Neuronal stem cell (in vitro differentiated cells): ENCODE measurements around the gene SLX4IP.

Source experiments
- DNase-seq: peaks from one replicate; pipeline ENCODE4 v3.0.0-alpha.2; 2013; ENCODE audit warnings: low spot score
- H2AFZ ChIP-seq: one replicate; pipeline ENCODE4 v1.6.1; 2013; ENCODE audit warnings: mild to moderate bottlenecking, low read length, inconsistent platforms
- H2AK5ac ChIP-seq: 2 replicates; pipeline ENCODE4 v1.6.1; 2013; ENCODE audit warnings: low read depth, mild to moderate bottlenecking, inconsistent platforms, low read length, moderate library complexity, mixed read lengths
- H2BK120ac ChIP-seq: 2 replicates; pipeline ENCODE4 v1.6.1; 2013; ENCODE audit warnings: low read depth, mild to moderate bottlenecking, inconsistent platforms, low read length, moderate library complexity, mixed read lengths
- H2BK12ac ChIP-seq: one replicate; pipeline ENCODE4 v1.6.1; 2013; ENCODE audit warnings: low read length, inconsistent platforms
- H2BK15ac ChIP-seq: 2 replicates; pipeline ENCODE4 v1.6.1; 2013; ENCODE audit warnings: mild to moderate bottlenecking, low read length, inconsistent platforms, mixed read lengths
- H2BK5ac ChIP-seq: one replicate; pipeline ENCODE4 v1.6.1; 2013; ENCODE audit warnings: inconsistent platforms, mild to moderate bottlenecking, low read length, moderate library complexity
- H3K14ac ChIP-seq: one replicate; pipeline ENCODE4 v1.6.1; 2013; ENCODE audit warnings: low read length, inconsistent platforms
- H3K18ac ChIP-seq: 2 replicates; pipeline ENCODE4 v1.6.1; 2013; ENCODE audit warnings: low read length, inconsistent platforms
- H3K23ac ChIP-seq: 2 replicates; pipeline ENCODE4 v1.6.1; 2013; ENCODE audit warnings: low read depth, mild to moderate bottlenecking, mixed read lengths, low read length, inconsistent platforms; ENCODE audit not compliant: poor library complexity
- H3K27ac ChIP-seq: replicated peaks from 3 replicates; pipeline ENCODE4 v1.5.1; 2013; ENCODE audit warnings: low read length, inconsistent platforms
- H3K27me3 ChIP-seq, 3 experiments: 2 replicates each; pipeline ENCODE4 v1.6.1; 2013; ENCODE audit warnings: low read length in 3 of 3, mild to moderate bottlenecking in 2 of 3, inconsistent platforms in 1 of 3, low read depth in 1 of 3, mixed read lengths in 1 of 3, moderate library complexity in 1 of 3; ENCODE audit not compliant: control insufficient read depth in 3 of 3, insufficient read depth in 3 of 3
- H3K36me3 ChIP-seq, 2 donors: replicated peaks in 1 of 2; 2 replicates each; pipeline ENCODE4 v1.6.1; 2013; ENCODE audit warnings: low read length in 2 of 2; ENCODE audit not compliant: control insufficient read depth in 2 of 2, insufficient read depth in 2 of 2
- H3K4ac ChIP-seq: 2 replicates; pipeline ENCODE4 v1.6.1; 2013; ENCODE audit warnings: inconsistent platforms, mild to moderate bottlenecking, low read length, moderate library complexity
- H3K4me1 ChIP-seq, 2 donors: 1 replicate in 1 of 2; 2 replicates in 1 of 2; pipeline ENCODE4 v1.6.1; 2013; ENCODE audit warnings: low read length in 2 of 2, low read depth in 1 of 2; ENCODE audit not compliant: control insufficient read depth in 2 of 2, insufficient read depth in 1 of 2
- H3K4me2 ChIP-seq: one replicate; pipeline ENCODE4 v1.6.1; 2013; ENCODE audit warnings: mild to moderate bottlenecking, low read length, inconsistent platforms; ENCODE audit not compliant: insufficient read depth, poor library complexity, severe bottlenecking
- H3K4me3 ChIP-seq, 2 donors: 2 replicates each; pipeline ENCODE4 v1.5.1; 2013; ENCODE audit warnings: low read length in 2 of 2, mild to moderate bottlenecking in 2 of 2, inconsistent platforms in 1 of 2, moderate library complexity in 1 of 2
- H3K79me1 ChIP-seq: one replicate; pipeline ENCODE4 v1.6.1; 2013; ENCODE audit warnings: low read depth, mild to moderate bottlenecking, inconsistent platforms, low read length, moderate library complexity
- H3K9ac ChIP-seq: one replicate; pipeline ENCODE4 v1.6.1; 2013; ENCODE audit warnings: mild to moderate bottlenecking, low read depth, low read length, inconsistent platforms; ENCODE audit not compliant: poor library complexity
- H3K9me3 ChIP-seq, 2 donors: replicated peaks in 1 of 2; 2 replicates each; pipeline versions ENCODE3 to v1.6.1; 2013; ENCODE audit warnings: low read length in 2 of 2, mild to moderate bottlenecking in 2 of 2, inconsistent platforms in 1 of 2, low read depth in 1 of 2, mixed read lengths in 1 of 2, moderate library complexity in 1 of 2; ENCODE audit not compliant: control insufficient read depth in 2 of 2, insufficient read depth in 1 of 2
- H4K8ac ChIP-seq: one replicate; pipeline ENCODE4 v1.6.1; 2013; ENCODE audit warnings: low read depth, mild to moderate bottlenecking, inconsistent platforms, low read length, moderate library complexity
- H4K91ac ChIP-seq: one replicate; pipeline ENCODE4 v1.6.1; 2013; ENCODE audit warnings: low read length, low read depth, mild to moderate bottlenecking, inconsistent platforms; ENCODE audit not compliant: poor library complexity
- WGBS, 2 donors: extraction: QIAGEN DNeasy Blood & Tissue Kit; methylation state at CpG; one replicate each; pipeline ENCODE4 v1.1.7; 2013; ENCODE audit warnings: missing lambda C conversion rate in 2 of 2, mixed read lengths in 1 of 2; ENCODE audit not compliant: insufficient read length in 2 of 2, insufficient replicate concordance in 1 of 2; ENCODE audit errors: extremely low coverage in 2 of 2; 5-methylcytosine and 5-hydroxymethylcytosine counted together

SLX4IP gene

GRCh38 chr20:10595985-10596384 lies 160.9 kb downstream of the SLX4IP start:
- Histone ChIP-seq H3K9me3 (no peaks in the 10 kb centered on the region), H3K4me1 (peaks cover 0 to 3% of the 10 kb centered on the region in 2 donors), H3K18ac (no peak overlapping the region), H3K4me3 (no peak overlapping the region), H3K23ac (no peak overlapping the region), H4K91ac (no peak overlapping the region), H2AK5ac (no peak overlapping the region), H3K27ac (no peak overlapping the region), H2BK15ac (no peak overlapping the region), H3K27me3 (no peaks in the 10 kb centered on the region), H2AFZ (no peak overlapping the region), H2BK120ac (no peak overlapping the region), H3K4me2 (no peak overlapping the region), H3K9ac (no peak overlapping the region), H3K79me1 (no peaks in the 10 kb centered on the region), H3K4ac (no peak overlapping the region), H3K36me3 (no peaks in the 10 kb centered on the region), H3K14ac (no peak overlapping the region), H4K8ac (no peak overlapping the region), H2BK12ac (no peak overlapping the region), H2BK5ac (no peak overlapping the region)
- no peak for DNase-seq
- WGBS, 2 donors = no CpG with 5 or more reads among the region's 3 CpGs

DNA sequence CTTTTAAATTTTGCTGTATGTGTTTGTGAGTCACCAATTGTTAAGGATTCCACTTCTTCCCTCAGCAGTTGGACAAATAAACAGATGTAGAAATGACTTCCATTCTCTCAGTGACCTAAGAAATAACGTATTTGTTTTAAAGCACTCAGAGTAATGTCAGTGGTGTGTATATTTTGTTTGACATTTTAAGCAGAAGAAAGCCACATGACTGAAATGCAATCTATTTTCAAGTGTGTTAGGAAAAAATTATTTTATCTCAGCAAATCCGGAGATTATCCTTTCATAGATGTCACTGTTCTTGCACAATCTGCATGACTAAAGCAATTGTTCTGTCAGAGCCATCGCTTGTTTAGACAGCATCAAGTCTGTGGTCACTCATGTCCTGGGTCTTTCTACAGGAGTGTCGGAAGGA lies 161.6 kb downstream of the SLX4IP start:
- H3K23ac ChIP-seq = no peak overlapping the region
- no peak overlapping the region for H2BK12ac ChIP-seq
- no peak overlapping the region for H3K18ac ChIP-seq
- no peak overlapping the region for H3K4ac ChIP-seq
- peaks cover 0 to 3% of the 10 kb centered on the region in 2 donors for H3K4me1 ChIP-seq
- peaks cover 0 to 4% of the 10 kb centered on the region in 2 donors for H3K36me3 ChIP-seq
- no peaks in the 10 kb centered on the region for H3K9me3 ChIP-seq
- H3K27ac ChIP-seq = no peak overlapping the region
- H2BK5ac ChIP-seq = no peak overlapping the region
- no peak overlapping the region for H2BK15ac ChIP-seq
- H3K4me2 ChIP-seq = no peak overlapping the region
- no peak overlapping the region for H2AFZ ChIP-seq
- no peak overlapping the region for H2AK5ac ChIP-seq
- H3K9ac ChIP-seq = no peak overlapping the region
- H3K4me3 ChIP-seq = no peak overlapping the region
- H4K91ac ChIP-seq = no peak overlapping the region
- no peak overlapping the region for H4K8ac ChIP-seq
- no peaks in the 10 kb centered on the region for H3K79me1 ChIP-seq
- H3K27me3 ChIP-seq = no peaks in the 10 kb centered on the region
- no peak overlapping the region for H3K14ac ChIP-seq
- no peak overlapping the region for H2BK120ac ChIP-seq
- WGBS, 2 donors = no CpG with 5 or more reads among the region's 4 CpGs
- no peak for DNase-seq

DNA sequence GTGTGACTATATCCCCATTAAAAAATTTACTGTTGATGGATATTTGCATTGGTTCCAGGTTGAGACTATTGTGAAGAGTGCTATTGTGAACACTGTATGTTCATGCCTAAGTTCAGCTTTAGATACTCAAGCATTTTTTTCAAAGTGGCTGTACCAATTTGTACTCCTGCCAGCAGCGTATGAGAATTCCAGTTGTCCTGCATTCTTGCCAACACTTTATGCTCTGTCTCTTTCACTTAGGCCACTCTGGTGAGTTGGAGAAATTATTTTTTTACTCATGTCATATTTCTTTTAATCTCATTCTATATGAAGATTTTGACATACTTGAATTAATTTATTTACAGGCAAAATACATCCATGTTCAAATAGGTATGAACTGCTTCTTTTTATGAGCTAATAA lies 162.5 kb downstream of the SLX4IP start:
- H3K4ac ChIP-seq = no peak overlapping the region
- WGBS, 2 donors = no CpG with 5 or more reads among the region's 1 CpG
- no peak overlapping the region for H2BK5ac ChIP-seq
- no peak for DNase-seq
- peaks cover 0 to 5% of the 10 kb centered on the region in 2 donors for H3K36me3 ChIP-seq
- no peak overlapping the region for H3K27ac ChIP-seq
- H3K14ac ChIP-seq = no peak overlapping the region
- peaks cover 0 to 3% of the 10 kb centered on the region in 2 donors for H3K4me1 ChIP-seq
- no peak overlapping the region for H3K9ac ChIP-seq
- H2BK120ac ChIP-seq = no peak overlapping the region
- H2BK12ac ChIP-seq = no peak overlapping the region
- no peak overlapping the region for H3K4me2 ChIP-seq
- no peaks in the 10 kb centered on the region for H3K79me1 ChIP-seq
- H4K91ac ChIP-seq = no peak overlapping the region
- no peak overlapping the region for H4K8ac ChIP-seq
- no peak overlapping the region for H3K18ac ChIP-seq
- H3K4me3 ChIP-seq = no peak overlapping the region
- peaks cover 0 to 4% of the 10 kb centered on the region in 2 donors for H3K9me3 ChIP-seq
- H3K23ac ChIP-seq = no peak overlapping the region
- H2BK15ac ChIP-seq = no peak overlapping the region
- no peak overlapping the region for H2AK5ac ChIP-seq
- H2AFZ ChIP-seq = no peak overlapping the region
- no peaks in the 10 kb centered on the region for H3K27me3 ChIP-seq

GRCh38 chr20:10602221-10602871 lies 167.2 kb downstream of the SLX4IP start:
- WGBS, 2 donors = no CpG with 5 or more reads among the region's 4 CpGs
- H3K27me3 ChIP-seq = no peaks in the 10 kb centered on the region
- no peak overlapping the region for H2AK5ac ChIP-seq
- H3K27ac ChIP-seq = no peak overlapping the region
- no peak overlapping the region for H3K14ac ChIP-seq
- H2BK120ac ChIP-seq = no peak overlapping the region
- peaks cover 0 to 4% of the 10 kb centered on the region in 2 donors for H3K9me3 ChIP-seq
- no peak overlapping the region for H3K4me3 ChIP-seq
- H3K79me1 ChIP-seq = no peaks in the 10 kb centered on the region
- H2BK12ac ChIP-seq = no peak overlapping the region
- H3K36me3 ChIP-seq = peaks cover 0 to 5% of the 10 kb centered on the region in 2 donors
- H3K18ac ChIP-seq = no peak overlapping the region
- peaks cover 11 to 12% of the 10 kb centered on the region in 2 donors for H3K4me1 ChIP-seq
- no peak overlapping the region for H4K91ac ChIP-seq
- no peak for DNase-seq
- no peak overlapping the region for H2BK15ac ChIP-seq
- H3K23ac ChIP-seq = no peak overlapping the region
- H2AFZ ChIP-seq = no peak overlapping the region
- no peak overlapping the region for H3K4me2 ChIP-seq
- H3K4ac ChIP-seq = no peak overlapping the region
- no peak overlapping the region for H2BK5ac ChIP-seq
- H3K9ac ChIP-seq = no peak overlapping the region
- no peak overlapping the region for H4K8ac ChIP-seq
